Stomach smooth muscle (tissue), 2 donors: ENCODE measurements around the gene TLE4.
"Not testable (repeated sequence)": the region's sequence is repeated elsewhere in the genome, so short reads cannot be mapped to it uniquely, and the experiment has no call there.

Experiments
- H3K27ac ChIP-seq: one replicate; pipeline ENCODE4 v1.7.0; 2013; ENCODE audit warnings: mild to moderate bottlenecking, low read length, inconsistent platforms
- H3K27me3 ChIP-seq, 2 donors: one replicate each; pipeline ENCODE4 v1.7.0; 2013; ENCODE audit warnings: low read length in 2 of 2; ENCODE audit not compliant: insufficient read depth in 2 of 2, control insufficient read depth in 1 of 2
- H3K36me3 ChIP-seq, 2 donors: one replicate each; pipeline ENCODE4 v1.7.0; 2013; ENCODE audit warnings: low read length in 2 of 2; ENCODE audit not compliant: control insufficient read depth in 2 of 2, insufficient read depth in 2 of 2
- H3K4me1 ChIP-seq: one replicate; pipeline ENCODE4 v1.7.0; 2013; ENCODE audit warnings: low read length; ENCODE audit not compliant: control insufficient read depth, insufficient read depth
- H3K4me3 ChIP-seq, 2 donors: one replicate each; pipeline ENCODE4 v1.7.0; 2013; ENCODE audit warnings: low read length in 2 of 2
- H3K9ac ChIP-seq, 2 donors: one replicate each; pipeline ENCODE4 v1.7.0; 2013; ENCODE audit warnings: low read length in 2 of 2, mild to moderate bottlenecking in 1 of 2
- H3K9me3 ChIP-seq, 2 donors: one replicate each; pipeline ENCODE4 v1.7.0; 2013; ENCODE audit warnings: low read length in 2 of 2; ENCODE audit not compliant: control insufficient read depth in 2 of 2
- donor health status: healthy.
- donor health status: Pancreatic carcinoma.

The TLE4 gene

GRCh38 chr9:79736051-79736450 is 164.3 kb downstream of the TLE4 start:
- Histone ChIP-seq H3K4me1 (no peaks in the 10 kb centered on the region), H3K9me3 (no peaks in the 10 kb centered on the region), H3K9ac (no peak overlapping the region), H3K27me3 (no peaks in the 10 kb centered on the region), H3K36me3 (no peaks in the 10 kb centered on the region), H3K27ac (no peak overlapping the region), H3K4me3 (no peak overlapping the region)

GRCh38 chr9:79741381-79741780 is 169.6 kb downstream of the TLE4 start:
- Histone ChIP-seq H3K9ac (no peak overlapping the region), H3K36me3 (no peaks in the 10 kb centered on the region), H3K27me3 (no peaks in the 10 kb centered on the region), H3K4me1 (peaks cover 10% of the 10 kb centered on the region), H3K27ac (peak overlapping the region; percentile 13), H3K4me3 (no peak overlapping the region), H3K9me3 (no peaks in the 10 kb centered on the region)

GRCh38 chr9:79742110-79742721 is 170.5 kb downstream of the TLE4 start:
- H3K36me3 ChIP-seq = no peaks in the 10 kb centered on the region
- H3K4me3 ChIP-seq = peak overlapping the region in 1 of 2 donors; percentile 49
- peak overlapping the region; percentile 13 for H3K27ac ChIP-seq

GRCh38 chr9:79744521-79744920 is 172.8 kb downstream of the TLE4 start:
- no peaks in the 10 kb centered on the region for H3K9me3 ChIP-seq
- H3K4me3 ChIP-seq = no peak overlapping the region
- H3K27ac ChIP-seq = no peak overlapping the region
- H3K9ac ChIP-seq = no peak overlapping the region
- H3K36me3 ChIP-seq = no peaks in the 10 kb centered on the region
- peaks cover 10% of the 10 kb centered on the region for H3K4me1 ChIP-seq
- H3K27me3 ChIP-seq = no peaks in the 10 kb centered on the region

More at GRCh38 chr9:79742110-79742721, 170.5 kb downstream of the TLE4 start:
- Histone ChIP-seq H3K9me3 (no peaks in the 10 kb centered on the region), H3K27me3 (no peaks in the 10 kb centered on the region), H3K4me1 (peaks cover 10% of the 10 kb centered on the region), H3K9ac (no peak overlapping the region)

- Histone ChIP-seq H3K27me3 (no peaks in the 10 kb centered on the region), H3K9me3 (no peaks in the 10 kb centered on the region), H3K27ac (no peak overlapping the region), H3K4me3 (no peak overlapping the region), H3K4me1 (peaks cover 10% of the 10 kb centered on the region), H3K9ac (no peak overlapping the region), H3K36me3 (no peaks in the 10 kb centered on the region)
These were observed 174.1 kb downstream of the TLE4 start for GRCh38 chr9:79745752-79746336.

GRCh38 chr9:79751895-79752466 is 180.2 kb downstream of the TLE4 start:
- H3K27me3 ChIP-seq, H3K9me3 ChIP-seq, H3K4me1 ChIP-seq, H3K9ac ChIP-seq, H3K36me3 ChIP-seq, H3K4me3 ChIP-seq, H3K27ac ChIP-seq: not testable (repeated sequence)

GRCh38 chr9:79756414-79756813 is 184.6 kb downstream of the TLE4 start:
- H3K9me3 ChIP-seq = no peaks in the 10 kb centered on the region
- no peaks in the 10 kb centered on the region for H3K27me3 ChIP-seq
- no peak overlapping the region for H3K4me3 ChIP-seq
- H3K9ac ChIP-seq = no peak overlapping the region
- peaks cover 4% of the 10 kb centered on the region for H3K4me1 ChIP-seq
- no peaks in the 10 kb centered on the region for H3K36me3 ChIP-seq
- H3K27ac ChIP-seq = no peak overlapping the region

- Histone ChIP-seq H3K36me3 (no peaks in the 10 kb centered on the region), H3K27ac (peak overlapping the region; percentile 7), H3K9ac (no peak overlapping the region), H3K4me3 (no peak overlapping the region), H3K4me1 (peaks cover 4% of the 10 kb centered on the region), H3K27me3 (no peaks in the 10 kb centered on the region), H3K9me3 (no peaks in the 10 kb centered on the region)
These were observed 185.3 kb downstream of the TLE4 start for GRCh38 chr9:79757074-79757473.

- H3K4me1 ChIP-seq = peaks cover 4% of the 10 kb centered on the region
- H3K9me3 ChIP-seq = no peaks in the 10 kb centered on the region
- H3K27me3 ChIP-seq = no peaks in the 10 kb centered on the region
- H3K9ac ChIP-seq = no peak overlapping the region
- peak overlapping the region; percentile 13 for H3K27ac ChIP-seq
- no peak overlapping the region for H3K4me3 ChIP-seq
- H3K36me3 ChIP-seq = no peaks in the 10 kb centered on the region
These were observed 186.3 kb downstream of the TLE4 start for GRCh38 chr9:79757881-79758669.

- no peaks in the 10 kb centered on the region for H3K9me3 ChIP-seq
- H3K9ac ChIP-seq = no peak overlapping the region
- H3K4me3 ChIP-seq = no peak overlapping the region
- H3K27ac ChIP-seq = no peak overlapping the region
- no peaks in the 10 kb centered on the region for H3K36me3 ChIP-seq
- H3K4me1 ChIP-seq = peaks cover 8% of the 10 kb centered on the region
- H3K27me3 ChIP-seq = no peaks in the 10 kb centered on the region
These were observed 187.7 kb downstream of the TLE4 start for GRCh38 chr9:79759460-79759859.
